Gastrocnemius medialis (tissue), 4 donors: ENCODE data around the gene DLX3.

ENCODE experiments used
- POLR2A ChIP-seq, 2 donors: fragments of 450-650 bp; IDR thresholded peaks; one replicate each; pipeline ENCODE4 v1.6.1; 2017; ENCODE audit warnings: antibody characterized with exemption in 2 of 2, mild to moderate bottlenecking in 2 of 2, moderate library complexity in 2 of 2
- TF ChIP-seq, protein P1 (sequence below), 5 experiments: fragments of 450-650 bp in 3 of 5; fragments of 200-600 bp in 2 of 5; sonication (generic) in 2 of 5; IDR thresholded peaks in 4 of 5; conservative IDR thresholded peaks in 1 of 5; 1 replicate in 4 of 5; 2 replicates in 1 of 5; pipeline ENCODE4 v1.5.1; 2016 to 2019; ENCODE audit warnings: antibody characterized with exemption in 5 of 5, mild to moderate bottlenecking in 3 of 5, moderate library complexity in 3 of 5

DNA sequence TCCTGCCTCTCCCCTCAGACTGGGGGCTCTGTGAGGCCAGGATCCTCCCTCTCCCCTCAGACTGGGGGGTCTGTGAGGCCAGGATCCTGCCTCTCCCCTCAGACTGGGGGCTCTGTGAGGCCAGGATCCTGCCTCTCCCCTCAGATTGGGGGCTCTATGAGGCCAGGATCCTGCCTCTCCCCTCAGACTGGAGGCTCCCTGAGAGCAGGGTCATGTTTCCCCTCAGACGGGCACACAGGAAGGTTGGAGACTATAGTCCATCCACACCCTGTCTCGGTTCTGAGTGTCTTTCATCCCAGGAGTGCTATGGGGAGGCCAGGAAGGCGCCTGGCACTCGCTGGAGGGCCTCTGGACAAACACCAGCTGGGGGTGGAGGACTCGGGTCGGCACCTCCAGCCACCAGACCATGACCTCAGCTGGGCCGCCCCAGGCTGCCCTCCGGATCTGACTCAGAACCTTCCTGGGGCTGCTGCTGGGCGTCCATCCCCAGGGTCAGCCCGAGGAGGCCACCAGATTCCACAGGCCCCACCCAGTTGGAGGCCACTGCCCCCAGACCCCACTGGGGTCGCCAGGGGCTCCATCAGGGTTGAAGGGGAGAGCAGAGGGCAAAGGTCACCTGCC lies 48.0 kb downstream of the DLX3 start:
- TF ChIP-seq, protein P1, sequence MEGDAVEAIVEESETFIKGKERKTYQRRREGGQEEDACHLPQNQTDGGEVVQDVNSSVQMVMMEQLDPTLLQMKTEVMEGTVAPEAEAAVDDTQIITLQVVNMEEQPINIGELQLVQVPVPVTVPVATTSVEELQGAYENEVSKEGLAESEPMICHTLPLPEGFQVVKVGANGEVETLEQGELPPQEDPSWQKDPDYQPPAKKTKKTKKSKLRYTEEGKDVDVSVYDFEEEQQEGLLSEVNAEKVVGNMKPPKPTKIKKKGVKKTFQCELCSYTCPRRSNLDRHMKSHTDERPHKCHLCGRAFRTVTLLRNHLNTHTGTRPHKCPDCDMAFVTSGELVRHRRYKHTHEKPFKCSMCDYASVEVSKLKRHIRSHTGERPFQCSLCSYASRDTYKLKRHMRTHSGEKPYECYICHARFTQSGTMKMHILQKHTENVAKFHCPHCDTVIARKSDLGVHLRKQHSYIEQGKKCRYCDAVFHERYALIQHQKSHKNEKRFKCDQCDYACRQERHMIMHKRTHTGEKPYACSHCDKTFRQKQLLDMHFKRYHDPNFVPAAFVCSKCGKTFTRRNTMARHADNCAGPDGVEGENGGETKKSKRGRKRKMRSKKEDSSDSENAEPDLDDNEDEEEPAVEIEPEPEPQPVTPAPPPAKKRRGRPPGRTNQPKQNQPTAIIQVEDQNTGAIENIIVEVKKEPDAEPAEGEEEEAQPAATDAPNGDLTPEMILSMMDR (IDR thresholded peaks at IDR 0.05 in 4 of 5, conservative IDR thresholded peaks at IDR 0.05 in 1 of 5): no peak
- no peak for TF ChIP-seq POLR2A (IDR thresholded peaks at IDR 0.05)
